HepG2 (cell line): ENCODE results near the gene RAPH1. TPM values are rescaled to one million over a fixed set of nuclear protein-coding genes. Genes with fewer than 3 reads are reported as not detected.

ENCODE experiments used
- ATAC-seq: fragments of 200-7000 bp; cut with Tn5 transposase; 3 replicates; pipeline ENCODE4 v1.9.1; 2020; ENCODE audit warnings: mild to moderate bottlenecking, moderate library complexity
- BruUV-seq: library from RNA; stranded (reverse); fragments of 400-500 nt; replicated peaks from 2 replicates; lab custom pipeline; 2021; lab: Mats Ljungman, UMichigan
- CTCF ChIA-PET: fragments of 300-600 bp; formaldehyde crosslinking; extraction: SDS; loops from one replicate; lab custom pipeline; 2021; ENCODE audit warnings: low total read pairs, inconsistent platforms, low intra/inter-chr PET ratio; lab: Yijun Ruan, JAX
- POLR2A ChIA-PET: fragments of 350-600 bp; sonication (Branson Sonifier 250); formaldehyde crosslinking; loops from one replicate; lab custom pipeline; 2020; ENCODE audit warnings: antibody characterized with exemption, inconsistent platforms; lab: Yijun Ruan, JAX
- DNase-seq: peaks from one replicate; pipeline ENCODE4 v3.0.0-alpha.2; 2015; ENCODE audit warnings: low spot score
- FAIRE-seq: peaks from 3 replicates; lab custom pipeline; 2011; peaks lifted over from hg19 to GRCh38; lab: Jason Lieb, UNC
- H2AFZ ChIP-seq: one replicate; pipeline ENCODE4 v1.6.1; 2011; ENCODE audit warnings: low read length, inconsistent platforms
- H3K27ac ChIP-seq: fragments of 300-600 bp; 3 replicates; pipeline ENCODE4 v1.8.0; 2011; ENCODE audit warnings: mixed run types, mild to moderate bottlenecking, mixed read lengths, low read length, inconsistent platforms; ENCODE audit not compliant: insufficient read depth; ENCODE audit errors: extremely low read length
- H3K27me3 ChIP-seq, 2 experiments: fragments of 200-600 bp in 1 of 2; 2 replicates in 1 of 2; 3 replicates in 1 of 2; pipeline versions ENCODE4 v1.6.0 to v1.8.0; 2011; ENCODE audit warnings: low read length in 2 of 2, mild to moderate bottlenecking in 2 of 2, moderate library complexity in 2 of 2, inconsistent platforms in 1 of 2; ENCODE audit not compliant: insufficient read depth in 2 of 2, control insufficient read depth in 1 of 2
- H3K36me3 ChIP-seq, 2 experiments: fragments of 200-600 bp in 1 of 2; replicated peaks in 1 of 2; 2 replicates in 1 of 2; 3 replicates in 1 of 2; pipeline versions ENCODE4 v1.5.1 to v1.8.0; 2011; ENCODE audit warnings: low read length in 2 of 2, inconsistent platforms in 1 of 2; ENCODE audit not compliant: insufficient read depth in 2 of 2, control insufficient read depth in 1 of 2
- H3K4me1 ChIP-seq: 2 replicates; pipeline ENCODE4 v1.5.1; 2012; ENCODE audit warnings: low read length, inconsistent platforms; ENCODE audit not compliant: insufficient read depth
- H3K4me2 ChIP-seq: 2 replicates; pipeline ENCODE4 v1.6.0; 2011; ENCODE audit warnings: low read depth, low read length, inconsistent platforms
- H3K4me3 ChIP-seq, 3 experiments: fragments of 200-600 bp in 1 of 3; sonication (generic), shearing (Covaris generic) in 1 of 3; replicated peaks in 1 of 3; 2 replicates each; pipeline ENCODE4 v1.5.1; 2011 to 2016; ENCODE audit warnings: low read length in 3 of 3, inconsistent platforms in 2 of 3, low read depth in 2 of 3, mild to moderate bottlenecking in 2 of 3, control low read depth in 1 of 3, mixed read lengths in 1 of 3; ENCODE audit not compliant: insufficient read depth in 1 of 3
- H3K79me2 ChIP-seq: one replicate; pipeline ENCODE4 v1.6.1; 2011; ENCODE audit warnings: low read length, inconsistent platforms; ENCODE audit not compliant: insufficient read depth
- H3K9ac ChIP-seq: 2 replicates; pipeline ENCODE4 v1.6.0; 2011; ENCODE audit warnings: mild to moderate bottlenecking, low read depth, low read length, inconsistent platforms; ENCODE audit not compliant: insufficient read depth
- H3K9me3 ChIP-seq: 2 replicates; pipeline ENCODE4 v1.5.1; 2012; ENCODE audit warnings: mild to moderate bottlenecking, low read length
- H4K20me1 ChIP-seq: 2 replicates; pipeline ENCODE4 v1.6.0; 2011; ENCODE audit warnings: inconsistent platforms, mild to moderate bottlenecking, low read length, moderate library complexity; ENCODE audit not compliant: insufficient read depth
- CEBPG ChIP-seq: IDR thresholded peaks from 2 replicates; pipeline ENCODE4 v1.6.1; 2016
- KDM1A ChIP-seq: IDR thresholded peaks from 2 replicates; pipeline ENCODE4 v1.6.1; 2016; ENCODE audit warnings: missing compliant biosample characterization
- PAXIP1 ChIP-seq: sonication (generic); formaldehyde crosslinking; conservative IDR thresholded peaks from 2 replicates; pipeline ENCODE4 v1.4.0; 2020; ENCODE audit warnings: mild to moderate bottlenecking, missing genetic modification reagents, moderate library complexity
- SOX6 ChIP-seq, 2 experiments: fragments of 450-650 bp in 1 of 2; sonication (generic) in 1 of 2; formaldehyde crosslinking in 1 of 2; IDR thresholded peaks; 2 replicates each; pipeline versions ENCODE4 v1.4.0 to v1.6.1; 2017 to 2020; ENCODE audit warnings: antibody characterized with exemption in 1 of 2, mild to moderate bottlenecking in 1 of 2, missing genetic modification reagents in 1 of 2
- ZBED4 ChIP-seq: sonication (generic); formaldehyde crosslinking; IDR thresholded peaks from 2 replicates; pipeline ENCODE4 v1.4.0; 2020; ENCODE audit warnings: missing genetic modification reagents, borderline replicate concordance
- ZNF235 ChIP-seq: sonication (generic); formaldehyde crosslinking; IDR thresholded peaks from 2 replicates; pipeline ENCODE4 v1.8.1; 2023; ENCODE audit warnings: mild to moderate bottlenecking, missing genetic modification reagents, borderline replicate concordance
- ZNF362 ChIP-seq: sonication (generic); formaldehyde crosslinking; IDR thresholded peaks from 2 replicates; pipeline ENCODE4 v1.4.0; 2020; ENCODE audit warnings: missing genetic modification reagents, mild to moderate bottlenecking, borderline replicate concordance
- WGBS: methylation state at CpG from one replicate; pipeline ENCODE4 v1.1.6; 2017; ENCODE audit warnings: low lambda C conversion rate; 5-methylcytosine and 5-hydroxymethylcytosine counted together
- in situ Hi-C: cut with HindIII; loops from 2 replicates; pipeline ENCODE4 v1.10.0; 2017; ENCODE audit warnings: low pct_unique_long_range_greater_than_20kb; ENCODE audit not compliant: extremely low pct_ligation_motif_present
- intact Hi-C: fragments of 100-400 bp; cut with micrococcal nuclease; formaldehyde crosslinking; loops from one replicate; pipeline ENCODE4 v1.10.0; 2022; ENCODE audit not compliant: unreplicated experiment
- polyA plus RNA-seq, 8 experiments: library from polyadenylated mRNA; depleted of rRNA in 3 of 8; stranded (reverse) in 7 of 8; unstranded in 1 of 8; fragments of >200 nt; fragmentation: Illumina TruSeq in 4 of 8; extraction: Trizol in 4 of 8; gene quantifications; 2 replicates each; pipeline versions ENCODE4 v1.2.1 to v1.2.3, GENCODE V29; 2011 to 2016; ENCODE audit warnings: low read depth in 4 of 8, missing spikeins in 1 of 8, mixed read lengths in 1 of 8; ENCODE audit not compliant: insufficient read depth in 1 of 8
- total RNA-seq, 5 experiments: library from RNA; depleted of rRNA; stranded (reverse); fragments of >200 nt; fragmentation: Illumina TruSeq; extraction: Trizol; gene quantifications; 2 replicates each; pipeline ENCODE4 v1.2.3, GENCODE V29; 2016; ENCODE audit warnings: low read depth in 1 of 5
- TF ChIP-seq, protein P1 (sequence below): sonication (generic); formaldehyde crosslinking; IDR thresholded peaks from 2 replicates; pipeline ENCODE4 v1.5.1; 2020; ENCODE audit warnings: missing genetic modification reagents, mild to moderate bottlenecking, borderline replicate concordance
- TF ChIP-seq, protein P2 (sequence below): sonication (generic); formaldehyde crosslinking; IDR thresholded peaks from 2 replicates; pipeline ENCODE4 v1.9.0; 2021; ENCODE audit warnings: missing genetic modification reagents, mild to moderate bottlenecking, borderline replicate concordance

RAPH1 gene
- total and polyA plus RNA-seq, 2 of the 13 experiments (the other 11 are each of a cell fraction or from before 2014, with no cell fraction given) = 5.3 to 6.7 TPM

- TF ChIP-seq, protein P1, sequence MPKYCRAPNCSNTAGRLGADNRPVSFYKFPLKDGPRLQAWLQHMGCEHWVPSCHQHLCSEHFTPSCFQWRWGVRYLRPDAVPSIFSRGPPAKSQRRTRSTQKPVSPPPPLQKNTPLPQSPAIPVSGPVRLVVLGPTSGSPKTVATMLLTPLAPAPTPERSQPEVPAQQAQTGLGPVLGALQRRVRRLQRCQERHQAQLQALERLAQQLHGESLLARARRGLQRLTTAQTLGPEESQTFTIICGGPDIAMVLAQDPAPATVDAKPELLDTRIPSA (CRISPR knock-in tag) = no peak
These were observed 9.3 kb upstream of the RAPH1 start (continued) for GRCh38 chr2:203544402-203544801.

DNA sequence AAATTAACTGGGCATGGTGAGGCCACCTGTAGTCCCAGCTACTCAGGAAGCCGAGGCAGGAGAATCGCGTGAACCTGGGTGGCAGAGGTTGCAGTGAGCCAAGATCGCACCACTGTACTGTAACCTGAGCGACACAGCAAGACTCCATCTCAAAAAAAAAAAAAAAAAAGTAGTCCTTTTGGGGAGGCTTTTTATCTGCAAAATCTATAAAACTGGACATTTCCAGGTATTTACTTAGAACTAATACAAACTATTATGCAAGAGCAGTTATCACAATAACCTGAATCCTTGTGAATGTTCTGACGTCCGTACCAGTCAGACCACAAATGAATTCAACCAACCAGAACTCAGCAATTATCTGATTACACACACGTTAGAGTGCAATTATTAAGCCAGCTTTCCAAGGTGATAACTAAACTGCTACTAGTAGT lies 8.8 kb upstream of the RAPH1 start:
- H3K27me3 ChIP-seq = no peaks in the 10 kb centered on the region; a peak in 1 of 5 replicates
- ChIA-PET POLR2A (no interaction called here), CTCF (no interaction called here)
- H3K9me3 ChIP-seq = no peaks in the 10 kb centered on the region
- no peak overlapping the region for H3K27ac ChIP-seq
- no peak overlapping the region for H2AFZ ChIP-seq
- 0% methylated on average over 8 of the region's 8 CpGs for WGBS
- no peak for DNase-seq
- no peaks in the 10 kb centered on the region for H4K20me1 ChIP-seq
- no peaks in the 10 kb centered on the region for H3K79me2 ChIP-seq
- peak; percentile 71 for ATAC-seq
- H3K4me3 ChIP-seq = no peak overlapping the region; a peak in 1 of 6 replicates
- peak overlapping the region; percentile 64 for H3K4me2 ChIP-seq
- no peak overlapping the region for H3K9ac ChIP-seq
- no peaks in the 10 kb centered on the region for H3K36me3 ChIP-seq
- TF ChIP-seq ZBED4 (CRISPR knock-in tag) (no peak), SOX6 (IDR thresholded peaks at IDR 0.05) (no peak), SOX6 (CRISPR knock-in tag; IDR thresholded peaks at IDR 0.05) (peak; percentile 40), KDM1A (CRISPR knock-in tag) (no peak), PAXIP1 (CRISPR knock-in tag) (0 out of 2 replicates have a peak, but pooled peaks have one; percentile 18), CEBPG (CRISPR knock-in tag) (peak; percentile 43; the same call in 1 of the 2 replicates), ZNF362 (CRISPR knock-in tag) (peak; percentile 29; the same call in 1 of the 2 replicates), ZNF235 (CRISPR knock-in tag) (no peak)
- TF ChIP-seq, protein P2, sequence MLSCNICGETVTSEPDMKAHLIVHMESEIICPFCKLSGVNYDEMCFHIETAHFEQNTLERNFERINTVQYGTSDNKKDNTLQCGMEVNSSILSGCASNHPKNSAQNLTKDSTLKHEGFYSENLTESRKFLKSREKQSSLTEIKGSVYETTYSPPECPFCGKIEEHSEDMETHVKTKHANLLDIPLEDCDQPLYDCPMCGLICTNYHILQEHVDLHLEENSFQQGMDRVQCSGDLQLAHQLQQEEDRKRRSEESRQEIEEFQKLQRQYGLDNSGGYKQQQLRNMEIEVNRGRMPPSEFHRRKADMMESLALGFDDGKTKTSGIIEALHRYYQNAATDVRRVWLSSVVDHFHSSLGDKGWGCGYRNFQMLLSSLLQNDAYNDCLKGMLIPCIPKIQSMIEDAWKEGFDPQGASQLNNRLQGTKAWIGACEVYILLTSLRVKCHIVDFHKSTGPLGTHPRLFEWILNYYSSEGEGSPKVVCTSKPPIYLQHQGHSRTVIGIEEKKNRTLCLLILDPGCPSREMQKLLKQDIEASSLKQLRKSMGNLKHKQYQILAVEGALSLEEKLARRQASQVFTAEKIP (CRISPR knock-in tag) = no peak
- BruUV-seq = no TSS peak
- peaks cover 15% of the 10 kb centered on the region for H3K4me1 ChIP-seq
- no peak for FAIRE-seq
- intact Hi-C loops = no loop called here
- in situ Hi-C loops = no loop called here
